Gastroesophageal sphincter (tissue), 4 donors: Measurements from ENCODE around the gene IRF8. TPM values are rescaled to one million over a fixed set of nuclear protein-coding genes. Genes with fewer than 3 reads are reported as not detected.

Source experiments
- ATAC-seq: fragments of 150-250 bp; one replicate; pipeline ENCODE4 v1.9.1; 2016; ENCODE audit warnings: mild to moderate bottlenecking, moderate library complexity
- H3K27ac ChIP-seq, 4 donors: fragments of 200-600 bp; sonication (generic) in 3 of 4; 1 replicate in 3 of 4; 2 replicates in 1 of 4; pipeline ENCODE4 v1.5.1; 2016 to 2019
- H3K27me3 ChIP-seq: fragments of 200-600 bp; sonication (generic); one replicate; pipeline ENCODE4 v1.5.1; 2019
- H3K36me3 ChIP-seq, 2 donors: fragments of 200-600 bp; sonication (generic); one replicate each; pipeline ENCODE4 v1.5.1; 2019; ENCODE audit warnings: control low read depth in 1 of 2
- H3K4me1 ChIP-seq, 3 donors: fragments of 200-600 bp; sonication (generic); 1 replicate in 2 of 3; 2 replicates in 1 of 3; pipeline ENCODE4 v1.5.1; 2016 to 2019; ENCODE audit warnings: control low read depth in 2 of 3
- H3K4me3 ChIP-seq, 2 donors: fragments of 200-600 bp; sonication (generic); one replicate each; pipeline ENCODE4 v1.5.1; 2019; ENCODE audit warnings: mild to moderate bottlenecking in 1 of 2, moderate library complexity in 1 of 2
- H3K9me3 ChIP-seq, 3 donors: fragments of 200-600 bp; sonication (generic); one replicate each; pipeline ENCODE4 v1.5.1; 2017 to 2019; ENCODE audit warnings: control low read depth in 2 of 3
- EP300 ChIP-seq: sonication (generic); formaldehyde crosslinking; IDR thresholded peaks from one replicate; pipeline ENCODE4 v1.6.1; 2017; ENCODE audit warnings: antibody characterized with exemption, mild to moderate bottlenecking
- POLR2A ChIP-seq, 2 donors: fragments of 450-650 bp; IDR thresholded peaks; one replicate each; pipeline ENCODE4 v1.6.1; 2017; ENCODE audit warnings: antibody characterized with exemption in 2 of 2, mild to moderate bottlenecking in 2 of 2, moderate library complexity in 1 of 2
- POLR2AphosphoS5 ChIP-seq: sonication (generic); formaldehyde crosslinking; IDR thresholded peaks from one replicate; pipeline ENCODE4 v1.6.1; 2017; ENCODE audit warnings: antibody characterized with exemption
- WGBS, 2 donors: methylation state at CpG; one replicate each; pipeline ENCODE4 v1.1.5; 2018; ENCODE audit warnings: low coverage in 1 of 2; 5-methylcytosine and 5-hydroxymethylcytosine counted together
- total RNA-seq, 4 donors: library from RNA; depleted of rRNA; stranded (reverse); fragments of >200 nt; gene quantifications; one replicate each; pipeline ENCODE4 v1.1.0, GENCODE V29; 2016
- TF ChIP-seq, protein P1 (sequence below), 4 experiments: fragments of 200-600 bp in 2 of 4; fragments of 450-650 bp in 2 of 4; sonication (generic) in 1 of 4; IDR thresholded peaks; one replicate each; pipeline ENCODE4 v1.5.1; 2017 to 2019; ENCODE audit warnings: antibody characterized with exemption in 4 of 4, mild to moderate bottlenecking in 2 of 4, moderate library complexity in 2 of 4

IRF8 gene
- total RNA-seq, 4 donors from 2014 or later: 2.4 to 13.8 (median 9.0) TPM

DNA sequence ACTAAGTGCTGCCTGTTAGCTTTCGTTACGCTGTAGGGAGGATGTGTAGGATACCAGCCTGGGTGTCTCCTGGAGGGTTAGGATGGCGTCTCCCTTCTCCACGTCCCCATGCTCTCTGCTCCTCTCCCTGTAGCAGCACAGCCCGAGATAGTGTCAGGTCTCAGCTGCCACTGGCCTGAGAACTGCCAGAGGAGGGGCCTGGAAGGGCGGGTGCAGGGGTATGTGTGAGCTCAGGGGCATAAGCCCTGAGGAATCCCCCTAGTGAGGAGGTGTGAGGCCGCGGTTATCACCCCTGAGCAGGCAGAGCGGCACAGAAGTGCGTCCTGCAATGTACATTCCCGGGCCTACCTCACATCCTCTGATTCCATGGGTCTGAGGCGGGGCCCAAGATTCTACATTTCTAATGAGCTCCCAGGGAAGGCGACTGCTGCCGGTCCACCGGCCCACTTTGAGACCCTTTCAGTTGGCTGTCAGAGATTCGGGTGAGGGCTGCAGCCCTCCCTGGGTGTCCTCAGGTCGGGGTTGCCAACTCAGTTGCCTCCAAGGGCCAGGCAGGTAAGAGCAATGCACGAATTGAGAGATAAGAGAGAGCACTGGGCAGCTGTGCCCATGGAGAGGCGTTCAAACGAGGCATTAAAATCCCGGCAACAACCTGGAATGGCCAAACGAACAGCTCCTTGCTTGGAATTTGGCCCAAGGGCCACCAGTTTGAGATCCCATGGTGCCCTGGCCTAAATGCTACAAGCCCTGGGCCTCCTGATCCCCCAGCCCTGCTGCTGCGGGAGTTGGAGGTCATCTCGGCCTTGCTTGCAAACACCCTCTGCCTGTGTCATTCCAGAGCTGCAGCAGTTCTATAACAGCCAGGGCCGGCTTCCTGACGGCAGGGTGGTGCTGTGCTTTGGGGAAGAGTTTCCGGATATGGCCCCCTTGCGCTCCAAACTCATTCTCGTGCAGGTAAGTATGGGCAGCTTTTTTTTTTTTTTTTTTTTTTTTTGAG lies 20.6 kb downstream of the IRF8 start:
- no peak for TF ChIP-seq EP300
- TF ChIP-seq POLR2AphosphoS5: no peak
- no peak for TF ChIP-seq POLR2A (IDR thresholded peaks at IDR 0.05)
- TF ChIP-seq, protein P1, sequence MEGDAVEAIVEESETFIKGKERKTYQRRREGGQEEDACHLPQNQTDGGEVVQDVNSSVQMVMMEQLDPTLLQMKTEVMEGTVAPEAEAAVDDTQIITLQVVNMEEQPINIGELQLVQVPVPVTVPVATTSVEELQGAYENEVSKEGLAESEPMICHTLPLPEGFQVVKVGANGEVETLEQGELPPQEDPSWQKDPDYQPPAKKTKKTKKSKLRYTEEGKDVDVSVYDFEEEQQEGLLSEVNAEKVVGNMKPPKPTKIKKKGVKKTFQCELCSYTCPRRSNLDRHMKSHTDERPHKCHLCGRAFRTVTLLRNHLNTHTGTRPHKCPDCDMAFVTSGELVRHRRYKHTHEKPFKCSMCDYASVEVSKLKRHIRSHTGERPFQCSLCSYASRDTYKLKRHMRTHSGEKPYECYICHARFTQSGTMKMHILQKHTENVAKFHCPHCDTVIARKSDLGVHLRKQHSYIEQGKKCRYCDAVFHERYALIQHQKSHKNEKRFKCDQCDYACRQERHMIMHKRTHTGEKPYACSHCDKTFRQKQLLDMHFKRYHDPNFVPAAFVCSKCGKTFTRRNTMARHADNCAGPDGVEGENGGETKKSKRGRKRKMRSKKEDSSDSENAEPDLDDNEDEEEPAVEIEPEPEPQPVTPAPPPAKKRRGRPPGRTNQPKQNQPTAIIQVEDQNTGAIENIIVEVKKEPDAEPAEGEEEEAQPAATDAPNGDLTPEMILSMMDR (IDR thresholded peaks at IDR 0.05): no peak
- Histone ChIP-seq H3K4me1 (peaks cover 0 to 11% (median 4%) of the 10 kb centered on the region in 3 donors), H3K4me3 (no peak overlapping the region), H3K27me3 (no peaks in the 10 kb centered on the region), H3K9me3 (no peaks in the 10 kb centered on the region), H3K36me3 (peaks cover 0 to 9% of the 10 kb centered on the region in 2 donors), H3K27ac (no peak overlapping the region)
- no peak for ATAC-seq
- 93 to 100% methylated on average over 2 to 11 of the region's 29 CpGs for WGBS, 2 donors

DNA sequence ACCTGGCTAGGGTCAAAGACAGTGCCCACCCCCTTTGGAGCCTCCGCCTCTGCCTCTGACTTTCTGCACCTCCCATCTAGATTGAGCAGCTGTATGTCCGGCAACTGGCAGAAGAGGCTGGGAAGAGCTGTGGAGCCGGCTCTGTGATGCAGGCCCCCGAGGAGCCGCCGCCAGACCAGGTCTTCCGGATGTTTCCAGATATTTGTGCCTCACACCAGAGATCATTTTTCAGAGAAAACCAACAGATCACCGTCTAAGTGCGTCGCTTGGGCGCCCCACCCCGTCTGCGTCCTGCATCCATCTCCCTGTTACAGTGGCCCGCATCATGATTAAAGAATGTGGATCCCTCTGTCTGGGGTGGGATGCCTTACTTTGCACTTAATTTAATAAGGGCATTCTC lies 22.1 kb downstream of the IRF8 start:
- no peak for TF ChIP-seq POLR2A (IDR thresholded peaks at IDR 0.05)
- no peak for TF ChIP-seq EP300
- TF ChIP-seq POLR2AphosphoS5: no peak
- TF ChIP-seq, protein P1 (IDR thresholded peaks at IDR 0.05): no peak
- Histone ChIP-seq H3K4me1 (peaks cover 0 to 17% (median 4%) of the 10 kb centered on the region in 3 donors), H3K27me3 (no peaks in the 10 kb centered on the region), H3K4me3 (no peak overlapping the region), H3K36me3 (peaks cover 0 to 9% of the 10 kb centered on the region in 2 donors), H3K27ac (no peak overlapping the region), H3K9me3 (no peaks in the 10 kb centered on the region)
- no peak for ATAC-seq
- WGBS, 2 donors: 100% methylated on average over 6 of the region's 14 CpGs; no CpG with 5 or more reads in 1 of the 2 donors

DNA sequence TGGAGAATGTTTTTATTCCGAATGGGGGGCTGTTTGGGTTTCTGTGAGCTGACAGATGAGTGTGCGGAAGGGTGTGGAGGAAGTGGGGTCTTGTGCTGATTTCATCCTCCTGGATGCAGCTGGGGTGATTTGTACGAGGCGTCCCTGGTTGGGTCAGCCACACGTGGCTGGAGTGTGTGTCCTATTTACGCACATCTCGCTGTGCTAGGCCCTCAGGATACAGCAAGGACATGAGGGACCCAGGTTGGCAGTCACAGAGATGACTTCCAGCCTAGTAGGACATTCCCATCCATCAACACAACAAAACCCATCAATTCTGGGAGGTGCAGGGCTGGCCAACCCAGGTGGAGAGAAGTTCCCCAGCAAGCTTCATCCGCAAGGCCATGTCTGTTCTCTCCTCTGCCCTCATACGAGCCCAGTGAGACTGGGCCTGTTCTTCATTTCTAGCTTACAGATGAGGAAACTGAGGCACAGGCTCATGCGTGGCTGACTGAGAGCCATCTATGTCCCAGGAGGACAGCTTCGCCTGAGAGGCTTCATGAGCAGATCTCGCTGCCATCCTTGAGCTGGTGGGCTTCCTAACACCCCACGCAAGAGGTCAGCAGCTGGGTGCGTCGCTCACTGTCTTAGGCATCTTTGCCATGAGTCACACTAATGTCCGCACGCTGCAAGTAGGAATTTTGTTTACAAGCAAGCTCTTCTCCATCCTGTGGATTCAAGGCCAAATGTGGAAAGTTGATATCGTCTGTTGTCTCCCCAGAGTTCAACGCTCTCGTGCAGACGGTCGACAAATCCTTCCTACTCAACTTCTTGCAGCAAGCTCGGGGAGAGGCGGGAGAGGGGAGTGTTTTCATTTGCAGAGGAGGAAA lies 24.4 kb downstream of the IRF8 start:
- Histone ChIP-seq H3K27ac (no peak overlapping the region), H3K36me3 (peaks cover 0 to 7% of the 10 kb centered on the region in 2 donors), H3K4me3 (no peak overlapping the region), H3K27me3 (no peaks in the 10 kb centered on the region), H3K9me3 (no peaks in the 10 kb centered on the region), H3K4me1 (peaks cover 0 to 27% (median 4%) of the 10 kb centered on the region in 3 donors)
- TF ChIP-seq EP300 (no peak), POLR2A (IDR thresholded peaks at IDR 0.05) (no peak), POLR2AphosphoS5 (no peak)
- TF ChIP-seq, protein P1 (IDR thresholded peaks at IDR 0.05): no peak
- 71 to 78% methylated on average over 9 to 20 of the region's 24 CpGs for WGBS, 2 donors
- no peak for ATAC-seq

DNA sequence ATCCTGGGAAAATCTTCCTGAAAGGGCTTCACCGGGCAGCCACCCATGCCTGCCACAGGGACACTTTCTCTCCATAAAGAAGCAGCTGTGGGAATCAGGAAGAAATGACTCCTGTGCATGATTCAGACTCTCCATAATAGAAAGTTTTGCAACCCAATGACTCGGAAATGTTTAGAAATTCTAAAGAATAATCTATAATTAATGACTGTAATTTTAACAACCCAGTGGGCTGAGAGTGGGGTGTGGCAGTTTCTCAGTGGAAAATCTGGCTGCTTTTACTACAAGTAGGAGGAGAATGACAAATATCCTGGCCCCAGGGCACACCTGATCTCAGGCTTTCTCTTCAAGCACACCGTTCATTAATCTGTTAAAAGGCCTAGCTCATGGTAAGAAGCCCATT lies 25.7 kb downstream of the IRF8 start:
- no peak for ATAC-seq
- WGBS, 2 donors: 12 to 13% methylated on average over 3 of the region's 3 CpGs
- no peak overlapping the region for H3K4me3 ChIP-seq
- peaks cover 0 to 34% (median 7%) of the 10 kb centered on the region in 3 donors for H3K4me1 ChIP-seq
- TF ChIP-seq POLR2A (IDR thresholded peaks at IDR 0.05) (no peak), EP300 (no peak), POLR2AphosphoS5 (no peak)
- no peaks in the 10 kb centered on the region for H3K9me3 ChIP-seq
- peaks cover 8% of the 10 kb centered on the region for H3K27me3 ChIP-seq
- H3K27ac ChIP-seq: peak overlapping the region in 1 of 4 donors; percentile 18
- H3K36me3 ChIP-seq: no peaks in the 10 kb centered on the region

DNA sequence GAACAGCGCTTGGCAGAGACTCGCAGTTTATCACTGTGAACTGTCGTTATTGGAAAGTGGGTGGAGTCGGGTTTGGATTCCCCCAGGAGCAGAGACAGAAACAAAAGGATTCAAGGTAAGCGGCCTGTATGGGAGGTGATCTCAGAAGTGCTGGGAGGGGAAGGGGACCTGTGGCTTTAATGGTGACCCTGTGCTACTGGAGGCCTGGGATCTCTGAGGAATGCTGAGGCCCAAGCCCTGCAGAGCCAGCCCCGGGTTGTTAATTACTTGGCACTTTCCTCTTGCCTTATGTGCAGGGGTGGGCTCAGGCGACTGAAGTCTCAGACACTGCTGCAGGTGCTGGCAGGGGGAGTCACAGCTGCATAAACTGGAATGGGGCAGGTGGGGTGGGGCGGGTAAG lies 27.4 kb downstream of the IRF8 start:
- H3K36me3 ChIP-seq: no peaks in the 10 kb centered on the region
- H3K4me3 ChIP-seq: no peak overlapping the region
- ATAC-seq: no peak
- H3K9me3 ChIP-seq: no peaks in the 10 kb centered on the region
- WGBS, 2 donors: 100% methylated on average over 1 to 2 of the region's 8 CpGs
- no peak overlapping the region for H3K27ac ChIP-seq
- H3K4me1 ChIP-seq: peaks cover 0 to 34% (median 7%) of the 10 kb centered on the region in 3 donors
- H3K27me3 ChIP-seq: peaks cover 18% of the 10 kb centered on the region
- TF ChIP-seq, protein P1 (IDR thresholded peaks at IDR 0.05): no peak
